ENCODE measurements around the gene TMEM41A. TPM values are rescaled to one million over a fixed set of nuclear protein-coding genes. Genes with fewer than 3 reads are reported as not detected.

The TMEM41A gene
- polyA plus RNA-seq, 1 donor from 2014 or later, result 12.9 TPM

DNA sequence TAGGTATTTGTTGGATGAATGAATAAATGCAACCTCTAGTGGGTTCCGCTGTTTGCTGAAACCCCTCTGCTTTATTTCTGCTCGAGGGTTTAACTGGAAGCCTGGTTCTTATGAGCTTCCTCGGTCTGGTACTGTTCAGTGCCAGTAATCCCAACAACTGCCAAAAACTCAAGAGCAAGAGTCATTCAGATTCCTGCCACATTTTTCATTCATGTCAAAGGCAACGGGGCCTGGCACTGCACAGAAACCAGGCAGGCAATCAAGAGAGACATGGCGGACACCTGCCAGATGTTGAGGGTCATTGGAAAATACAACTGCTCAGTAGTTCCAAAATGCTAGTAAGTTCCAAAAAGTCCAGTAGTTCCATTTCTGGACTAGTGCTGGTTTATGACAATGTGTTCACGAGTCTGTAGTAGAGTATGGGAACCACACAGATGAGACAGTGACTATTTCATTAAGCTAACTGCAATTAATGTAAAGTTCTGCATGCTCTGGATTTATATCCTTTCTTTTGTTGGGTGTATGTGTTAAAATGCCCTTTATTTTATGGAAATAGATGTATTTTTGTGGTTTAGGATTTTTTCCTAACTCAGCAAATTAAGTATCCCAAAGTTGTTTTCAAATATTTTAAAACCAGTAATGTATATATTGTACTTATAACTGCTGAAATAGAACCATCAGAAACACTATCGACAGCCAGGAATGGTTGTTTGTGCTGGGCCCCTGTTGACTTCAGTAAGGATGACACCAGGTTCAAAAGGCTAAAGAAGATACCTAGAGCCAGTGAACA, 22.7 kb upstream of the TMEM41A start:
- no peak for TF ChIP-seq SMC3 (conservative IDR thresholded peaks at IDR 0.05; ENCODE audit: poor library complexity)
- no peak overlapping the region for H3K27ac ChIP-seq (ENCODE audit: low read length)
- H3K27me3 ChIP-seq (ENCODE audit: insufficient read depth, low read depth, low read length), result no peaks in the 10 kb centered on the region
- H3K36me3 ChIP-seq (ENCODE audit: insufficient read depth, low read length), result no peaks in the 10 kb centered on the region
- no peaks in the 10 kb centered on the region for H3K9me2 ChIP-seq (ENCODE audit: insufficient read depth, low read length)
- H3F3A ChIP-seq (ENCODE audit: insufficient read depth, low read length, poor library complexity, severe bottlenecking), result no peaks in the 10 kb centered on the region
- no peaks in the 10 kb centered on the region for H3K9me3 ChIP-seq (ENCODE audit: low read length)
- no peak overlapping the region for H3K4me3 ChIP-seq (ENCODE audit: low read length)
- H2AFZ ChIP-seq (ENCODE audit: low read depth, low read length), result no peak overlapping the region
- H3K4me2 ChIP-seq (ENCODE audit: low read length), result no peak overlapping the region
- no peaks in the 10 kb centered on the region for H4K20me1 ChIP-seq (ENCODE audit: insufficient read depth)
- no peaks in the 10 kb centered on the region for H3K79me2 ChIP-seq (replicated peaks; ENCODE audit: insufficient read depth, low read length)
- H3K9ac ChIP-seq (ENCODE audit: low read length), result no peak overlapping the region

DNA sequence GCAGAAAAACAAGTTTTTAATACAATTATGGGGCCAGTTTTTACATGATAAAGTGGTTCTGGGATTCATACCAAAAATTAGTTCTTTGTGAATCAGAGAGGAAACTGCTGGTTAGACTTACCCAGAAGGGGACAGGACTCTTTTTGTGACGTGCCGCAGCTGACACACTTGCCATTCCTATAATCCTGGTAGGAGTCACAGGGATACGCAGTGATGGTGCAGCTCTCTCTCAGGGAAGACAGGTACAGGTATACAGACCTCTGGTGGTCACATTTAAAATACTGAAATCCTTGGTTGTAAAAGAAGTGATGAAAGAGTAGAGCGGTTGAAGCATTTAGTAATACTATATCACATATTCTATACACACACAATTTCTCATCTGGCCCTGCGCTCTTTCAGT, 20.2 kb upstream of the TMEM41A start:
- no peaks in the 10 kb centered on the region for H4K20me1 ChIP-seq (ENCODE audit: insufficient read depth)
- H3K4me3 ChIP-seq (ENCODE audit: low read length), result no peak overlapping the region
- no peaks in the 10 kb centered on the region for H3K9me2 ChIP-seq (ENCODE audit: insufficient read depth, low read length)
- no peak overlapping the region for H3K27ac ChIP-seq (ENCODE audit: low read length)
- no peak overlapping the region for H3K9ac ChIP-seq (ENCODE audit: low read length)
- H3K27me3 ChIP-seq (ENCODE audit: insufficient read depth, low read depth, low read length), result no peaks in the 10 kb centered on the region
- H3F3A ChIP-seq (ENCODE audit: insufficient read depth, low read length, poor library complexity, severe bottlenecking), result no peaks in the 10 kb centered on the region
- no peaks in the 10 kb centered on the region for H3K36me3 ChIP-seq (ENCODE audit: insufficient read depth, low read length)
- no peaks in the 10 kb centered on the region for H3K9me3 ChIP-seq (ENCODE audit: low read length)
- no peaks in the 10 kb centered on the region for H3K79me2 ChIP-seq (replicated peaks; ENCODE audit: insufficient read depth, low read length)
- no peak overlapping the region for H2AFZ ChIP-seq (ENCODE audit: low read depth, low read length)
- no peak overlapping the region for H3K4me2 ChIP-seq (ENCODE audit: low read length)
- TF ChIP-seq, protein P1, sequence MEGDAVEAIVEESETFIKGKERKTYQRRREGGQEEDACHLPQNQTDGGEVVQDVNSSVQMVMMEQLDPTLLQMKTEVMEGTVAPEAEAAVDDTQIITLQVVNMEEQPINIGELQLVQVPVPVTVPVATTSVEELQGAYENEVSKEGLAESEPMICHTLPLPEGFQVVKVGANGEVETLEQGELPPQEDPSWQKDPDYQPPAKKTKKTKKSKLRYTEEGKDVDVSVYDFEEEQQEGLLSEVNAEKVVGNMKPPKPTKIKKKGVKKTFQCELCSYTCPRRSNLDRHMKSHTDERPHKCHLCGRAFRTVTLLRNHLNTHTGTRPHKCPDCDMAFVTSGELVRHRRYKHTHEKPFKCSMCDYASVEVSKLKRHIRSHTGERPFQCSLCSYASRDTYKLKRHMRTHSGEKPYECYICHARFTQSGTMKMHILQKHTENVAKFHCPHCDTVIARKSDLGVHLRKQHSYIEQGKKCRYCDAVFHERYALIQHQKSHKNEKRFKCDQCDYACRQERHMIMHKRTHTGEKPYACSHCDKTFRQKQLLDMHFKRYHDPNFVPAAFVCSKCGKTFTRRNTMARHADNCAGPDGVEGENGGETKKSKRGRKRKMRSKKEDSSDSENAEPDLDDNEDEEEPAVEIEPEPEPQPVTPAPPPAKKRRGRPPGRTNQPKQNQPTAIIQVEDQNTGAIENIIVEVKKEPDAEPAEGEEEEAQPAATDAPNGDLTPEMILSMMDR (IDR thresholded peaks at IDR 0.05; ENCODE audit: poor library complexity, severe bottlenecking), result no peak
- TF ChIP-seq, protein P2, sequence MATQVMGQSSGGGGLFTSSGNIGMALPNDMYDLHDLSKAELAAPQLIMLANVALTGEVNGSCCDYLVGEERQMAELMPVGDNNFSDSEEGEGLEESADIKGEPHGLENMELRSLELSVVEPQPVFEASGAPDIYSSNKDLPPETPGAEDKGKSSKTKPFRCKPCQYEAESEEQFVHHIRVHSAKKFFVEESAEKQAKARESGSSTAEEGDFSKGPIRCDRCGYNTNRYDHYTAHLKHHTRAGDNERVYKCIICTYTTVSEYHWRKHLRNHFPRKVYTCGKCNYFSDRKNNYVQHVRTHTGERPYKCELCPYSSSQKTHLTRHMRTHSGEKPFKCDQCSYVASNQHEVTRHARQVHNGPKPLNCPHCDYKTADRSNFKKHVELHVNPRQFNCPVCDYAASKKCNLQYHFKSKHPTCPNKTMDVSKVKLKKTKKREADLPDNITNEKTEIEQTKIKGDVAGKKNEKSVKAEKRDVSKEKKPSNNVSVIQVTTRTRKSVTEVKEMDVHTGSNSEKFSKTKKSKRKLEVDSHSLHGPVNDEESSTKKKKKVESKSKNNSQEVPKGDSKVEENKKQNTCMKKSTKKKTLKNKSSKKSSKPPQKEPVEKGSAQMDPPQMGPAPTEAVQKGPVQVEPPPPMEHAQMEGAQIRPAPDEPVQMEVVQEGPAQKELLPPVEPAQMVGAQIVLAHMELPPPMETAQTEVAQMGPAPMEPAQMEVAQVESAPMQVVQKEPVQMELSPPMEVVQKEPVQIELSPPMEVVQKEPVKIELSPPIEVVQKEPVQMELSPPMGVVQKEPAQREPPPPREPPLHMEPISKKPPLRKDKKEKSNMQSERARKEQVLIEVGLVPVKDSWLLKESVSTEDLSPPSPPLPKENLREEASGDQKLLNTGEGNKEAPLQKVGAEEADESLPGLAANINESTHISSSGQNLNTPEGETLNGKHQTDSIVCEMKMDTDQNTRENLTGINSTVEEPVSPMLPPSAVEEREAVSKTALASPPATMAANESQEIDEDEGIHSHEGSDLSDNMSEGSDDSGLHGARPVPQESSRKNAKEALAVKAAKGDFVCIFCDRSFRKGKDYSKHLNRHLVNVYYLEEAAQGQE (IDR thresholded peaks at IDR 0.05; ENCODE audit: borderline replicate concordance), result no peak
- TF ChIP-seq MXI1 (conservative IDR thresholded peaks at IDR 0.05; ENCODE audit: poor library complexity, severe bottlenecking) (no peak), EP300 (conservative IDR thresholded peaks at IDR 0.05; ENCODE audit: poor library complexity, severe bottlenecking) (no peak), POLR2AphosphoS5 (IDR thresholded peaks at IDR 0.05) (no peak)

DNA sequence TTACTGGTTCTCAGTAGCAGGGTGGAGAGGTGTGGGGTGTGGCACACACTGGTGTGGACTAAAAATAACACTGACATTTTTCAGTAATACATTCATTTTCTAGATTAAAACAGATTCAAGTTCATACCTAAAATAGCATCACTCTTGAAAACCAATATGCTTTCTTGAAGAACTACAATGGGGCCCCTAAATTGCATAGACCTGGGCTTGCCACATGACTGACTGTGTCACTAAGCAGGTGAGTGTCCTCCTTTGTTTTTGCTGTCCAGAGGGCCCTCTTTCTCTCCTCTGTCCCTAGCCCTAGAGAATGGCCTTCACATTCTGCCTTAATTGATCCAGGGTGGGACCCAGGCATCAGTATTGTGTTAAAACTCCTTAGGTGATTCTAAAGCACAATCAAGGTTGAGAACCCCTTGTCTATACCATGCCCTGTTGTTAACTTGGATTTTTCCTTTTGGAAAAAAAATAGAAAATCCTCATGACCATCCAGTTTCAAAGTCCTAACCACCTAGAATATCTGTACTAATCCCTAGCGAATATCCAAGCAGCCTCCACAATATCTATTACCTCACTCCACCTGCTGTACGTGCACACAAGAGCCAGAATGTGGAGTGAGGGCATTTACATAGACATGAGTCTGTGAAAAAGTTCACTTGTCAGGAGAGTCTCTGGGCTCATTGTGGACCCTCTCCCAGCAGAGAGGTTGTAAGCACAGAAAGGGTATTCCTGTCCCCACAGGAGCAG, 18.7 kb upstream of the TMEM41A start:
- Histone ChIP-seq H3K36me3 (ENCODE audit: insufficient read depth, low read length) (no peaks in the 10 kb centered on the region), H3K9me3 (ENCODE audit: low read length) (no peaks in the 10 kb centered on the region), H3F3A (ENCODE audit: insufficient read depth, low read length, poor library complexity, severe bottlenecking) (no peaks in the 10 kb centered on the region), H3K27ac (ENCODE audit: low read length) (no peak overlapping the region), H3K4me3 (ENCODE audit: low read length) (no peak overlapping the region), H3K9me2 (ENCODE audit: insufficient read depth, low read length) (no peaks in the 10 kb centered on the region), H2AFZ (ENCODE audit: low read depth, low read length) (no peak overlapping the region), H3K27me3 (ENCODE audit: insufficient read depth, low read depth, low read length) (no peaks in the 10 kb centered on the region), H4K20me1 (ENCODE audit: insufficient read depth) (no peaks in the 10 kb centered on the region), H3K9ac (ENCODE audit: low read length) (no peak overlapping the region), H3K79me2 (replicated peaks; ENCODE audit: insufficient read depth, low read length) (no peaks in the 10 kb centered on the region), H3K4me2 (ENCODE audit: low read length) (no peak overlapping the region)
- TF ChIP-seq SMC3 (conservative IDR thresholded peaks at IDR 0.05; ENCODE audit: poor library complexity) (no peak), EZH2 (IDR thresholded peaks at IDR 0.05; ENCODE audit: borderline replicate concordance, insufficient read depth, low read length, poor library complexity, severe bottlenecking) (no peak), EP300 (conservative IDR thresholded peaks at IDR 0.05; ENCODE audit: poor library complexity, severe bottlenecking) (no peak), RAD21 (conservative IDR thresholded peaks at IDR 0.05) (no peak), POLR2AphosphoS5 (IDR thresholded peaks at IDR 0.05) (no peak)
- TF ChIP-seq, protein P1 (IDR thresholded peaks at IDR 0.05; ENCODE audit: poor library complexity, severe bottlenecking), result no peak
- TF ChIP-seq, protein P2 (IDR thresholded peaks at IDR 0.05; ENCODE audit: borderline replicate concordance), result no peak
